Measurements from ENCODE around the gene GOLGA8Q. TPM values are rescaled to one million over a fixed set of nuclear protein-coding genes. Genes with fewer than 3 reads are reported as not detected.
"Not testable (repeated sequence)": the region's sequence is repeated elsewhere in the genome, so short reads cannot be mapped to it uniquely, and the experiment has no call there.

GOLGA8Q gene
- total RNA-seq = 0.49 to 1.9 TPM (median 0.87 TPM) in 3 replicates

- H3K4me1 Mint-ChIP-seq; H3K27me3 Mint-ChIP-seq (ENCODE audit: low read depth); DNase-seq (ENCODE audit: low spot score in 2 of 2, unreplicated experiment in 2 of 2); H3K9me3 Mint-ChIP-seq; H3K4me3 Mint-ChIP-seq; H3K36me3 Mint-ChIP-seq; H3K27ac Mint-ChIP-seq: not testable (repeated sequence)
Observed at GRCh38 chr15:30551750-30552149, at the start of gene GOLGA8Q. Gene GOLGA8Q, plus strand, starts transcription at chr15:30552050. Its CDS starts 28 bp downstream, at chr15:30552078.

GRCh38 chr15:30502904-30503781 is 48.7 kb upstream of the GOLGA8Q start:
- H3K27me3 Mint-ChIP-seq (ENCODE audit: low read depth); H3K4me3 Mint-ChIP-seq; H3K36me3 Mint-ChIP-seq; DNase-seq (ENCODE audit: low spot score in 2 of 2, unreplicated experiment in 2 of 2); H3K27ac Mint-ChIP-seq; H3K9me3 Mint-ChIP-seq; H3K4me1 Mint-ChIP-seq: not testable (repeated sequence)

- H3K27ac Mint-ChIP-seq; DNase-seq (ENCODE audit: low spot score in 2 of 2, unreplicated experiment in 2 of 2); H3K9me3 Mint-ChIP-seq; H3K27me3 Mint-ChIP-seq (ENCODE audit: low read depth); H3K36me3 Mint-ChIP-seq; H3K4me3 Mint-ChIP-seq; H3K4me1 Mint-ChIP-seq: not testable (repeated sequence)
Observed at GRCh38 chr15:30504162-30504843, 47.5 kb upstream of the GOLGA8Q start.

- not testable (repeated sequence) for H3K36me3 Mint-ChIP-seq
Observed at GRCh38 chr15:30514545-30514944, 37.3 kb upstream of the GOLGA8Q start.

GRCh38 chr15:30523453-30524243 is 28.2 kb upstream of the GOLGA8Q start:
- DNase-seq (ENCODE audit: low spot score in 2 of 2, unreplicated experiment in 2 of 2); H3K27ac Mint-ChIP-seq; H3K9me3 Mint-ChIP-seq: not testable (repeated sequence)

More at GRCh38 chr15:30514545-30514944, 37.3 kb upstream of the GOLGA8Q start:
- not testable (repeated sequence) for H3K27ac Mint-ChIP-seq; H3K27me3 Mint-ChIP-seq (ENCODE audit: low read depth); DNase-seq (ENCODE audit: low spot score in 2 of 2, unreplicated experiment in 2 of 2); H3K4me3 Mint-ChIP-seq; H3K9me3 Mint-ChIP-seq; H3K4me1 Mint-ChIP-seq

GRCh38 chr15:30525912-30526311 is 25.9 kb upstream of the GOLGA8Q start:
- DNase-seq (ENCODE audit: low spot score in 2 of 2, unreplicated experiment in 2 of 2); H3K4me3 Mint-ChIP-seq; H3K36me3 Mint-ChIP-seq; H3K27ac Mint-ChIP-seq; H3K4me1 Mint-ChIP-seq; H3K27me3 Mint-ChIP-seq (ENCODE audit: low read depth); H3K9me3 Mint-ChIP-seq: not testable (repeated sequence)

More at GRCh38 chr15:30523453-30524243, 28.2 kb upstream of the GOLGA8Q start:
- H3K27me3 Mint-ChIP-seq (ENCODE audit: low read depth); H3K36me3 Mint-ChIP-seq; H3K4me1 Mint-ChIP-seq; H3K4me3 Mint-ChIP-seq: not testable (repeated sequence)

- H3K27me3 Mint-ChIP-seq (ENCODE audit: low read depth); H3K9me3 Mint-ChIP-seq: not testable (repeated sequence)
Observed at GRCh38 chr15:30529049-30529448, 22.8 kb upstream of the GOLGA8Q start.

GRCh38 chr15:30566949-30567348 is 15.1 kb downstream of the GOLGA8Q start:
- not testable (repeated sequence) for H3K4me3 Mint-ChIP-seq; H3K27ac Mint-ChIP-seq; H3K36me3 Mint-ChIP-seq; H3K4me1 Mint-ChIP-seq; H3K27me3 Mint-ChIP-seq (ENCODE audit: low read depth); DNase-seq (ENCODE audit: low spot score in 2 of 2, unreplicated experiment in 2 of 2); H3K9me3 Mint-ChIP-seq
- TF ChIP-seq CTCF (IDR thresholded peaks at IDR 0.05; ENCODE audit: unreplicated experiment) = peak; percentile 48

More at GRCh38 chr15:30529049-30529448, 22.8 kb upstream of the GOLGA8Q start:
- H3K27ac Mint-ChIP-seq; H3K4me1 Mint-ChIP-seq; H3K4me3 Mint-ChIP-seq; DNase-seq (ENCODE audit: low spot score in 2 of 2, unreplicated experiment in 2 of 2); H3K36me3 Mint-ChIP-seq: not testable (repeated sequence)

GRCh38 chr15:30573012-30573491 is 21.2 kb downstream of the GOLGA8Q start:
- not testable (repeated sequence) for H3K4me3 Mint-ChIP-seq; H3K27me3 Mint-ChIP-seq (ENCODE audit: low read depth); H3K27ac Mint-ChIP-seq; H3K4me1 Mint-ChIP-seq; DNase-seq (ENCODE audit: low spot score in 2 of 2, unreplicated experiment in 2 of 2); H3K36me3 Mint-ChIP-seq; H3K9me3 Mint-ChIP-seq

GRCh38 chr15:30579394-30579970 is 27.6 kb downstream of the GOLGA8Q start:
- H3K27ac Mint-ChIP-seq; H3K9me3 Mint-ChIP-seq; H3K4me3 Mint-ChIP-seq; H3K36me3 Mint-ChIP-seq; H3K4me1 Mint-ChIP-seq; DNase-seq (ENCODE audit: low spot score in 2 of 2, unreplicated experiment in 2 of 2); H3K27me3 Mint-ChIP-seq (ENCODE audit: low read depth): not testable (repeated sequence)

- not testable (repeated sequence) for DNase-seq (ENCODE audit: low spot score in 2 of 2, unreplicated experiment in 2 of 2); H3K27ac Mint-ChIP-seq; H3K27me3 Mint-ChIP-seq (ENCODE audit: low read depth); H3K4me3 Mint-ChIP-seq; H3K9me3 Mint-ChIP-seq; H3K36me3 Mint-ChIP-seq; H3K4me1 Mint-ChIP-seq
Observed at GRCh38 chr15:30580716-30581115, 28.9 kb downstream of the GOLGA8Q start.

GRCh38 chr15:30598953-30599352 is 47.1 kb downstream of the GOLGA8Q start:
- not testable (repeated sequence) for H3K27ac Mint-ChIP-seq; H3K4me1 Mint-ChIP-seq; H3K27me3 Mint-ChIP-seq (ENCODE audit: low read depth); H3K9me3 Mint-ChIP-seq; DNase-seq (ENCODE audit: low spot score in 2 of 2, unreplicated experiment in 2 of 2); H3K4me3 Mint-ChIP-seq; H3K36me3 Mint-ChIP-seq
